Activated naive CD8-positive, alpha-beta T cell (primary cell): ENCODE measurements around the gene ASPDH.

Experiments used
- H3K27ac Mint-ChIP-seq: one replicate; pipeline ENCODE4 v1.8.0; 2021; ENCODE audit warnings: mixed read lengths
- H3K27me3 Mint-ChIP-seq: one replicate; pipeline ENCODE4 v1.8.0; 2021; ENCODE audit warnings: mixed read lengths
- H3K36me3 Mint-ChIP-seq: one replicate; pipeline ENCODE4 v1.8.0; 2021; ENCODE audit warnings: mixed read lengths
- H3K4me1 Mint-ChIP-seq: one replicate; pipeline ENCODE4 v1.8.0; 2021; ENCODE audit warnings: low read depth, mixed read lengths
- H3K4me3 Mint-ChIP-seq: one replicate; pipeline ENCODE4 v1.8.0; 2021; ENCODE audit warnings: mild to moderate bottlenecking, mixed read lengths
- H3K9me3 Mint-ChIP-seq: one replicate; pipeline ENCODE4 v1.8.0; 2021; ENCODE audit warnings: low read depth, mixed read lengths

The ASPDH gene

GRCh38 chr19:50512112-50512998, 1.4 kb downstream of the ASPDH start:
- H3K27ac Mint-ChIP-seq: no peak overlapping the region
- no peaks in the 10 kb centered on the region for H3K36me3 Mint-ChIP-seq
- H3K4me1 Mint-ChIP-seq: peaks cover 13% of the 10 kb centered on the region
- no peak overlapping the region for H3K4me3 Mint-ChIP-seq
- H3K9me3 Mint-ChIP-seq: no peaks in the 10 kb centered on the region
- peaks cover 3% of the 10 kb centered on the region for H3K27me3 Mint-ChIP-seq

GRCh38 chr19:50511069-50511822, 2.5 kb downstream of the ASPDH start, which contains the start of gene JOSD2:
JOSD2 (minus strand) TSS chr19:50511191; CDS start chr19:50510431, 760 bp downstream.
- Mint-ChIP-seq H3K4me3 (peak within 1 kb of the TSS; percentile 94), H3K36me3 (no peaks in the 10 kb centered on the region), H3K4me1 (peaks cover 13% of the 10 kb centered on the region), H3K27ac (peak within 1 kb of the TSS; percentile 97), H3K27me3 (peaks cover 3% of the 10 kb centered on the region), H3K9me3 (no peaks in the 10 kb centered on the region)

- no peaks in the 10 kb centered on the region for H3K9me3 Mint-ChIP-seq
- H3K36me3 Mint-ChIP-seq: no peaks in the 10 kb centered on the region
- H3K4me1 Mint-ChIP-seq: peaks cover 13% of the 10 kb centered on the region
- peaks cover 3% of the 10 kb centered on the region for H3K27me3 Mint-ChIP-seq
- peak overlapping the region; percentile 94 for H3K4me3 Mint-ChIP-seq
- peak overlapping the region; percentile 97 for H3K27ac Mint-ChIP-seq
Measured at GRCh38 chr19:50510700-50511068, 3.0 kb downstream of the ASPDH start.

GRCh38 chr19:50510121-50510670, 3.5 kb downstream of the ASPDH start:
- H3K4me1 Mint-ChIP-seq: peaks cover 13% of the 10 kb centered on the region
- no peaks in the 10 kb centered on the region for H3K36me3 Mint-ChIP-seq
- H3K27ac Mint-ChIP-seq: peak overlapping the region; percentile 97
- peak overlapping the region; percentile 94 for H3K4me3 Mint-ChIP-seq
- peaks cover 3% of the 10 kb centered on the region for H3K27me3 Mint-ChIP-seq
- no peaks in the 10 kb centered on the region for H3K9me3 Mint-ChIP-seq

- Mint-ChIP-seq H3K27me3 (peaks cover 2% of the 10 kb centered on the region), H3K4me3 (peak overlapping the region; percentile 60), H3K4me1 (peaks cover 13% of the 10 kb centered on the region), H3K27ac (peak overlapping the region; percentile 54), H3K36me3 (no peaks in the 10 kb centered on the region), H3K9me3 (no peaks in the 10 kb centered on the region)
Measured at GRCh38 chr19:50509366-50509765, 4.3 kb downstream of the ASPDH start.

- Mint-ChIP-seq H3K36me3 (no peaks in the 10 kb centered on the region), H3K27me3 (no peaks in the 10 kb centered on the region), H3K27ac (peak overlapping the region; percentile 58), H3K4me3 (peak overlapping the region; percentile 53), H3K4me1 (peaks cover 13% of the 10 kb centered on the region), H3K9me3 (no peaks in the 10 kb centered on the region)
Measured at GRCh38 chr19:50508843-50509190, 4.9 kb downstream of the ASPDH start.

GRCh38 chr19:50507376-50507775, 6.3 kb downstream of the ASPDH start:
- no peak overlapping the region for H3K4me3 Mint-ChIP-seq
- H3K4me1 Mint-ChIP-seq: peaks cover 13% of the 10 kb centered on the region
- no peaks in the 10 kb centered on the region for H3K36me3 Mint-ChIP-seq
- no peak overlapping the region for H3K27ac Mint-ChIP-seq
- no peaks in the 10 kb centered on the region for H3K9me3 Mint-ChIP-seq
- no peaks in the 10 kb centered on the region for H3K27me3 Mint-ChIP-seq

- Mint-ChIP-seq H3K36me3 (no peaks in the 10 kb centered on the region), H3K27ac (no peak overlapping the region), H3K9me3 (no peaks in the 10 kb centered on the region), H3K4me1 (peaks cover 11% of the 10 kb centered on the region), H3K27me3 (no peaks in the 10 kb centered on the region), H3K4me3 (no peak overlapping the region)
Measured at GRCh38 chr19:50506700-50507099, 7.0 kb downstream of the ASPDH start.

GRCh38 chr19:50505856-50506611, 7.7 kb downstream of the ASPDH start:
- Mint-ChIP-seq H3K36me3 (no peaks in the 10 kb centered on the region), H3K27me3 (no peaks in the 10 kb centered on the region), H3K27ac (no peak overlapping the region), H3K9me3 (no peaks in the 10 kb centered on the region), H3K4me3 (no peak overlapping the region), H3K4me1 (peaks cover 8% of the 10 kb centered on the region)

- Mint-ChIP-seq H3K9me3 (no peaks in the 10 kb centered on the region), H3K27ac (no peak overlapping the region), H3K4me3 (no peak overlapping the region), H3K27me3 (no peaks in the 10 kb centered on the region), H3K36me3 (no peaks in the 10 kb centered on the region), H3K4me1 (no peaks in the 10 kb centered on the region)
Measured at GRCh38 chr19:50501568-50502475, 11.9 kb downstream of the ASPDH start.

GRCh38 chr19:50501186-50501567, 12.5 kb downstream of the ASPDH start:
- Mint-ChIP-seq H3K36me3 (no peaks in the 10 kb centered on the region), H3K27me3 (no peaks in the 10 kb centered on the region), H3K4me3 (no peak overlapping the region), H3K4me1 (no peaks in the 10 kb centered on the region), H3K9me3 (no peaks in the 10 kb centered on the region), H3K27ac (no peak overlapping the region)

- no peaks in the 10 kb centered on the region for H3K36me3 Mint-ChIP-seq
- no peaks in the 10 kb centered on the region for H3K27me3 Mint-ChIP-seq
- H3K4me1 Mint-ChIP-seq: no peaks in the 10 kb centered on the region
- H3K9me3 Mint-ChIP-seq: no peaks in the 10 kb centered on the region
- H3K27ac Mint-ChIP-seq: no peak overlapping the region
- no peak overlapping the region for H3K4me3 Mint-ChIP-seq
Measured at GRCh38 chr19:50500753-50501151, 13.0 kb downstream of the ASPDH start.

GRCh38 chr19:50500060-50500752, 13.5 kb downstream of the ASPDH start:
- H3K27me3 Mint-ChIP-seq: no peaks in the 10 kb centered on the region

More at GRCh38 chr19:50500060-50500752, 13.5 kb downstream of the ASPDH start:
- no peaks in the 10 kb centered on the region for H3K36me3 Mint-ChIP-seq
- no peaks in the 10 kb centered on the region for H3K9me3 Mint-ChIP-seq
- no peak overlapping the region for H3K4me3 Mint-ChIP-seq
- no peak overlapping the region for H3K27ac Mint-ChIP-seq
- no peaks in the 10 kb centered on the region for H3K4me1 Mint-ChIP-seq
